DLD1 (cell line): ENCODE data around the gene CARD18.

Experiments
- in situ Hi-C: cut with HindIII; loops from 2 replicates; pipeline ENCODE4 v1.10.0; 2017; ENCODE audit warnings: low sequenced_read_pairs

The CARD18 gene

DNA sequence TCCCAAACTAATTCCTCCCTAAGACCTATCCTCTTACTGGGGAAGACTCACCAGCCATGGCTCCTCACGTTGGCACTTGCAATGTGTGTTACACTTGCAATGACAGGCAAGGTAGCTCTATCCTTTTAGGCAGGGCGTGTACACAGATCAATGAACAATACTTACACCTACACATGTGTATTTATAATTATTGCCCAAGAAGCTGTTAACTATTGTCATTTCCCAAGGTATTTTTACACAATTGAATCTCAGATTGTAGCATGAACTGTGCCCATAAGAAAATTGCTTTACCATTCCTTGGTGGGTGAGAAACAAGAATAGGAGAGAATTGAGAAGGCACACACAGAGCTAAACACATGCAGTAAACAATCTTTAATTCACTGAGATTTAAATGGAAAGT, at the start of gene CARD18:
Gene CARD18 (minus strand): TSS at position 101 of the 400 bp plus-strand sequence. CDS start 43 bp downstream, at position 58.
- in situ Hi-C loops, result no loop called here

GRCh38 chr11:105183987-105184386, 44.4 kb upstream of the CARD18 start:
- in situ Hi-C loops, result no loop called here

- in situ Hi-C loops, result no loop called here
Observed at GRCh38 chr11:105183426-105183825, 43.9 kb upstream of the CARD18 start.

GRCh38 chr11:105181521-105181920, 42.0 kb upstream of the CARD18 start:
- in situ Hi-C loops, result no loop called here

GRCh38 chr11:105181100-105181499, 41.5 kb upstream of the CARD18 start:
- in situ Hi-C loops, result no loop called here

DNA sequence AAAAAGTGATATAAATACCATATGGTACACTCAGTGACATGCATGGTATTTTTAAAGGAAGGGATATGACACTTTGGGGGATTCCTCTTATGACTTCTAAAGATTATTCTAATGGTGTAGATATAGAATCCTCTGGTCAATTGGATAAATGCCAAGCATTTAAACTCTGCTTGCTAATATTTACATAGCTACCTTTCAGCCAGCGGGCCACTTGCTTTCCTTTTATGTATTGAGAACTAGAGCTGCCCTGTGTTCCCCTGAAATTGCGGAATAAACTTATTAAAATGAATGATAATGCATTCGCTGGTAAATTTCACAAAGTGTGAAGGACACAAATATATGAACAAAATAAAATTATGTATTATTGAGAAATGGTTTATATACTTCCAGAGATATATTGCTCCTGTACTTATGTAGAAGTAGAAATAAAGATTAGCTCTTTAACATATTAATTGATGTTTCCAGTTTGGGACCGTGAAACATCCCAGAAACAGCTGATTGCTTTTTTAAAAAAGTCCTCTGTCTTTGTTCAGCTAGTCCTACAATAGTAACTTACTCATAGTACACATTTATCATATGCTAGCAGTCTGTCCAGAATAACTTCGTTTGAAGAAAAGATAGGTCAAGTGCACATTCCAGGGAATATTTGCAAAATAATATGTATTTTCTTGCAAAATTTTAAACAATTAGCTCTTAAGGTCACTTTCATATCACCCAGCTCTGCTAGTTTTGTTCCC, 40.1 kb upstream of the CARD18 start:
- in situ Hi-C loops, result no loop called here

DNA sequence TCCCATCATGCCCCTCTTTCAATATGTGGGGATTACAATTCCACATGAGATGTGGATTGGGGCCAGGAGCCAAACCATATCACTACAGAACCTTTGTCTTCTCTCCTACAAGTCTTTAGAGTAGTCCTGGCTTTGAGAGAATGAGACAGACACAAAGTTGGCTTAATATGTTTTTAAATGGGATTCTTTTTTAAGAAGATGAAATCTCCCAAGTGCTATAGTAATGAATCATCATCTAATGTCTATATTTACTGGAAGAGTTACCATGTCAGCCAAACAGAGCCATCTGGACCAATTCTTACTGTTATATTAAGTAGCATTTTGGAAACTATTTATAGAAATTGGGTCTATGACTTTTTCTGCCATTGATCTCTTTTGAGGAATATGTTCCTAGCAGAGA, 38.1 kb upstream of the CARD18 start:
- in situ Hi-C loops, result no loop called here

DNA sequence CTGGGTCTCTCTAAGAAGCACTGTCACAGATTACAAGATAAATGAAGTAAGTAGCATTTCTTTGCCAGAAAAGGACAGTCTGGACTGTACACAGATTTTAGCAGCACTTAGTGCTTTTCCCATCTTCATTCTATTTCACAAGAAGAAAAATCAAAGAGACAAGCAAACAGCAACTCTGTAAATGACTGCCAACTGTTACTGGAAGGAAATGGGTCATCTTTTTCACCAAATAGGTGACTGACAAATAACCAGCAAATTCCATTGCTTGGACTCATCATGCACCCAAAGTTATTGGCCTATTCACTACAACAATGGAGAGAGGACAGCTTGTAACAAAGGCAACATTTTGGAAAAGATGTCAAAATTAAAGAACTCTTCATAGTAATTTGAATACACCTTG, 28.9 kb upstream of the CARD18 start:
- in situ Hi-C loops, result no loop called here

DNA sequence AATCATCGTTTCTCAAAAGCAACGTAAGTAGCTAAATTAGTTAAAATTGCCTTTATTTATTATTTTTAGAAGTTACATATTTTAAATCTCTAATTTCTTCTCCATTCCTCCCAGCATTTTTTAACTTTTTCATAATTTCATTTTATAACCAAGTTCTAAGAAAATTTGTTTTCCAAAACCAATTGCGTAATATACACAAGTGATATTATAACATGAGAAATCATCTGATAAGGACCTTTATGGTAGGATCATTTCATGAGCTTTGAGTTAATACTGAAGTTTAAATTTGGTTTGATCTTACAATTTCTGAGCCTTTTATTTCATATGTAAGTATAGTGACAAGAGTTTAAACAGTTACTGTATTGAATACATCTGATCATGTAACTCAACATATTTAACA, 27.7 kb upstream of the CARD18 start:
- in situ Hi-C loops, result no loop called here

- in situ Hi-C loops, result no loop called here
Observed at GRCh38 chr11:105164208-105164607, 24.6 kb upstream of the CARD18 start.

- in situ Hi-C loops, result no loop called here
Observed at GRCh38 chr11:105162506-105162905, 22.9 kb upstream of the CARD18 start.

GRCh38 chr11:105158436-105158835, 18.9 kb upstream of the CARD18 start:
- in situ Hi-C loops, result no loop called here

- in situ Hi-C loops, result no loop called here
Observed at GRCh38 chr11:105156720-105157119, 17.2 kb upstream of the CARD18 start.

DNA sequence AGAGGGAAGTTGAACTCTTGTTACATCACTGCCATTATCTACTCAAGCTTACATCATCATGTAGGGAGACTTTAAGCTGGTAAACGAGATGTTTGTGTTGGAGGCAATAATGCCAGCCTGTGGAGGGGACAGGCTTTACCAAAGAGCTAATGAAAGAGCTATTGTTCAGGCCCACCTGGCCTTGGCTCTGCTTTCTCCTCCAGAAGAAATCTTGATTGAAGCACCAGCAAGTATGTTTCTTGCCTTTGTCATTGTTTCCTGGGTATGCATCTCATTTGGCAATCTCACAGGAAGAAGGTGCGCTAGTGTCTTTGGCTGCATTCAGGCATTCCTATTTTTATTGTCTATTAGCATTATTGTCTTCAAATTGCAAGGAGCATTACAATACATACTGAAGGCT, 16.7 kb upstream of the CARD18 start:
- in situ Hi-C loops, result no loop called here

- in situ Hi-C loops, result no loop called here
Observed at GRCh38 chr11:105155679-105156078, 16.1 kb upstream of the CARD18 start.

- in situ Hi-C loops, result no loop called here
Observed at GRCh38 chr11:105153392-105153791, 13.8 kb upstream of the CARD18 start.

- in situ Hi-C loops, result no loop called here
Observed at GRCh38 chr11:105152560-105152959, 13.0 kb upstream of the CARD18 start.

- in situ Hi-C loops, result no loop called here
Observed at GRCh38 chr11:105152021-105152512, 12.5 kb upstream of the CARD18 start.

DNA sequence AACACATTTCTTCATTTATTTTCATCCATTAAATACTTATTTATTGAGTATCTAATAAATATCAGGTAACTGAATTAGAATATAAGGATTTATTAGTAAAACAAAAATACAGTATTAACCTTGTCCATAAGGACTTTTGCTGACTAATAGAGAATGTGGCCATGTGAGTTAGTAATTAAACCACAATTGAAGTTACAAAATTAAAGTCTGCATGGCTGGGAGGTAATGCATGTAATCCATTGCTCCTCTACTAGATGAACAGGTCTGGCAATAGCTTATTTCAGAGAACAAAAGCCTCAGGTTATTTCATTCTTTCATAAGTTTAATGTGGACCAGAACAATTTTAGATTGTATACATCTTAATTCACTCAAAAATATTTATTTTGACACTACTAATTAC, 9.9 kb upstream of the CARD18 start:
- in situ Hi-C loops, result no loop called here

DNA sequence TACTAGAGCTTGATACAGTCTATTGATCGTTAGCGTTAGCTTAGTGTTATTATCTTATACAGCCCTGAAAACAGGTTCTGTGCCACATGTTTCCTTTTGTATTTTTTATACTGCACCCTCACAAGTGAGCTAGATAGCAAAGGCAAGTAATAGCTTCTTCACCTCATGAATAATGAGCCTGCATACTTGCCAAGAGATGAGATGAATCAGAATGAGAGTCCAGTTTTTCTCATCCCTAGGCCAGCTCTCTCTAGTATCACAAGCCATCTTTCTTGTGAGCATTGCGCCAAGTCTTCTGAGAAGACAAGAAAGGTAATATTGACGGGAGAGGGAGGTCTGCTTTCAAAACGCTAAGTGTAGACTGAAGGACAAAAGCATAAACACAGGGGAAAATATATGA, 8.7 kb upstream of the CARD18 start:
- in situ Hi-C loops, result no loop called here

GRCh38 chr11:105144887-105145286, 5.3 kb upstream of the CARD18 start:
- in situ Hi-C loops, result no loop called here

DNA sequence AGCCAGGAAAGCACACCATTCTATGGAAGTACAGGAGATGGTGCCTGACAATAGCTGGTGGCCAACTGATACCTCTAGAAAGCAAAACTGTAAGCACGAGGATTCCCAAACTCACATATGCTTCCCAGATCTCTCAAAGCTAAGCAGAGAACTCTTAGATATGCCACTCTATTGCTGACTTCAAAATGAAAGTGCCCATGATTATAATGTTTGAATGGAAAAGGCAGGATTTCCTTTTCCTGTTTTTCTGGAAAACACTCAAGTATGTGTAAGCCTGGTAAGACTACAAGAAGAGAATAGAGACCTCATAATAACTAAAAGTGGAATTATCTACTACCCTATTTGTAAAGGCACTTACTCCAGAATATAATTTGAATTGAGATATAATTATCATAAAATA, 2.6 kb upstream of the CARD18 start:
- in situ Hi-C loops, result no loop called here

- in situ Hi-C loops, result no loop called here
Observed at GRCh38 chr11:105137286-105137685, 2.3 kb downstream of the CARD18 start.
